OCI-LY1 (cell line): ENCODE measurements around the gene CUX1.

Source experiments
- H2AFZ ChIP-seq: fragments of 200-600 bp; sonication (generic), shearing (Covaris generic); 2 replicates; pipeline ENCODE4 v1.6.0; 2014; ENCODE audit warnings: antibody characterized with exemption, mild to moderate bottlenecking, low read length
- H3F3A ChIP-seq: fragments of 200-600 bp; sonication (generic), shearing (Covaris generic); 2 replicates; pipeline ENCODE4 v1.6.0; 2014; ENCODE audit warnings: mild to moderate bottlenecking, antibody characterized with exemption, low read length, moderate library complexity; ENCODE audit not compliant: insufficient read depth
- H3K27ac ChIP-seq: fragments of 200-600 bp; sonication (generic); 2 replicates; pipeline ENCODE4 v1.5.1; 2014; ENCODE audit warnings: low read length, mixed run types, mild to moderate bottlenecking, low read depth; ENCODE audit not compliant: poor library complexity, severe bottlenecking
- H3K27me3 ChIP-seq: fragments of 200-600 bp; sonication (generic); 2 replicates; pipeline ENCODE4 v1.6.0; 2014; ENCODE audit warnings: antibody characterized with exemption, mild to moderate bottlenecking, low read length, moderate library complexity; ENCODE audit not compliant: insufficient read depth
- H3K36me3 ChIP-seq: fragments of 200-600 bp; sonication (generic); 2 replicates; pipeline ENCODE4 v1.6.1; 2014; ENCODE audit warnings: mild to moderate bottlenecking, antibody characterized with exemption, low read length, moderate library complexity, mixed read lengths; ENCODE audit not compliant: insufficient read depth
- H3K4me1 ChIP-seq: fragments of 200-600 bp; sonication (generic); 2 replicates; pipeline ENCODE4 v1.5.1; 2014; ENCODE audit warnings: mild to moderate bottlenecking, low read length, moderate library complexity; ENCODE audit not compliant: insufficient read depth, severe bottlenecking
- H3K4me2 ChIP-seq: fragments of 200-600 bp; sonication (generic), shearing (Covaris generic); 2 replicates; pipeline ENCODE4 v1.6.1; 2014; ENCODE audit warnings: low read length
- H3K4me3 ChIP-seq: fragments of 200-600 bp; sonication (generic); 2 replicates; pipeline ENCODE4 v1.5.1; 2014; ENCODE audit warnings: low read length, low read depth, mild to moderate bottlenecking, mixed read lengths; ENCODE audit not compliant: poor library complexity, severe bottlenecking
- H3K79me2 ChIP-seq: fragments of 200-600 bp; shearing (Covaris generic); 2 replicates; pipeline ENCODE4 v1.6.1; 2016; ENCODE audit warnings: mixed run types, low read length, mixed read lengths; ENCODE audit not compliant: insufficient read depth
- H3K9ac ChIP-seq: fragments of 200-600 bp; sonication (generic), shearing (Covaris generic); 2 replicates; pipeline ENCODE4 v1.6.1; 2014; ENCODE audit warnings: mild to moderate bottlenecking, low read length, mixed read lengths
- H3K9me2 ChIP-seq: fragments of 200-600 bp; sonication (generic), shearing (Covaris generic); 2 replicates; pipeline ENCODE4 v1.6.1; 2014; ENCODE audit warnings: low read depth, mild to moderate bottlenecking, low read length, mixed read lengths
- H3K9me3 ChIP-seq: fragments of 200-600 bp; shearing (Covaris generic); 2 replicates; pipeline ENCODE4 v1.6.1; 2014; ENCODE audit warnings: low read length, mixed read lengths
- H4K20me1 ChIP-seq: fragments of 200-600 bp; sonication (generic), shearing (Covaris generic); 2 replicates; pipeline ENCODE4 v1.6.0; 2016; ENCODE audit warnings: mild to moderate bottlenecking, low read length; ENCODE audit not compliant: insufficient read depth
- CTCF ChIP-seq: fragments of 200-600 bp; sonication (generic), shearing (Covaris generic); IDR thresholded peaks from 2 replicates; pipeline ENCODE4 v1.5.1; 2017; ENCODE audit warnings: mild to moderate bottlenecking, antibody characterized with exemption, low read length, moderate library complexity, mixed read lengths
- EZH2 ChIP-seq: fragments of 200-600 bp; sonication (generic), shearing (Covaris generic); IDR thresholded peaks from 2 replicates; pipeline ENCODE4 v1.8.0; 2017; ENCODE audit warnings: borderline replicate concordance, mixed run types, mild to moderate bottlenecking, antibody characterized with exemption, low read length, moderate library complexity, mixed read lengths

Gene CUX1

GRCh38 chr7:102223184-102223583 lies 405.8 kb downstream of the CUX1 start:
- no peak overlapping the region for H3K9ac ChIP-seq
- H3K36me3 ChIP-seq, result peaks cover 67% of the 10 kb centered on the region
- H2AFZ ChIP-seq, result no peak overlapping the region
- H3K9me2 ChIP-seq, result no peaks in the 10 kb centered on the region
- H3K27ac ChIP-seq, result no peak overlapping the region
- no peaks in the 10 kb centered on the region for H3K9me3 ChIP-seq
- TF ChIP-seq CTCF, result no peak
- no peak for TF ChIP-seq EZH2
- H3K79me2 ChIP-seq, result no peaks in the 10 kb centered on the region
- no peaks in the 10 kb centered on the region for H3K27me3 ChIP-seq
- H3K4me3 ChIP-seq, result no peak overlapping the region
- no peaks in the 10 kb centered on the region for H3F3A ChIP-seq
- H3K4me2 ChIP-seq, result no peak overlapping the region
- H4K20me1 ChIP-seq, result no peaks in the 10 kb centered on the region
- H3K4me1 ChIP-seq, result no peaks in the 10 kb centered on the region

DNA sequence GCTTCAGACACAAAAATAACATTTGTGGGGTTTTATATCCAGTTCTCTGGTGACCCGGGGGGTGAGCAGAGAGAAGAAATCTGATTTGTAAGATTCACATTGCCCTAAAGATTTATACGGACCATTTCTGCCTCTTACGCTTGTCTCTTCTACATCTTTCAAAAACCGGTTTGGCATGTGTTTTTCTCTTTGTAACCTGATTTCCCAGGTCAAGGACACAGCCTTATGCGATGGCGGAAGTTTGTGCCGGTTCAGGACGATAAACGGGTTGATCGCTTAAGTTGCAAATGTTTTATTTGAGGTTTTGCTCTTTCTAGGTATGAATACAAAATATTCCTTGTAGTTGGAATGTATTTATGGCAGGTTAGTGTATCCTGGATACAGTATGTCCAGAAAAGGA lies 407.6 kb downstream of the CUX1 start:
- TF ChIP-seq CTCF, result no peak
- no peak for TF ChIP-seq EZH2
- no peaks in the 10 kb centered on the region for H4K20me1 ChIP-seq
- no peaks in the 10 kb centered on the region for H3F3A ChIP-seq
- no peaks in the 10 kb centered on the region for H3K9me3 ChIP-seq
- no peaks in the 10 kb centered on the region for H3K27me3 ChIP-seq
- no peaks in the 10 kb centered on the region for H3K79me2 ChIP-seq
- H3K9ac ChIP-seq, result no peak overlapping the region
- no peak overlapping the region for H3K27ac ChIP-seq
- H3K4me1 ChIP-seq, result no peaks in the 10 kb centered on the region
- H3K4me3 ChIP-seq, result no peak overlapping the region
- no peak overlapping the region for H3K4me2 ChIP-seq
- H3K9me2 ChIP-seq, result no peaks in the 10 kb centered on the region
- H2AFZ ChIP-seq, result no peak overlapping the region
- H3K36me3 ChIP-seq, result peaks cover 68% of the 10 kb centered on the region

- Histone ChIP-seq H2AFZ (no peak overlapping the region), H3K4me1 (no peaks in the 10 kb centered on the region), H3K36me3 (peaks cover 69% of the 10 kb centered on the region), H4K20me1 (no peaks in the 10 kb centered on the region), H3K79me2 (no peaks in the 10 kb centered on the region), H3K4me3 (no peak overlapping the region), H3K9me3 (no peaks in the 10 kb centered on the region), H3K27ac (no peak overlapping the region), H3K9ac (no peak overlapping the region), H3K9me2 (no peaks in the 10 kb centered on the region), H3F3A (no peaks in the 10 kb centered on the region), H3K27me3 (no peaks in the 10 kb centered on the region), H3K4me2 (no peak overlapping the region)
- TF ChIP-seq EZH2 (no peak), CTCF (no peak)
Measured at GRCh38 chr7:102227371-102227770, 409.9 kb downstream of the CUX1 start.
